Effector memory CD4-positive, alpha-beta T cell (primary cell): ENCODE data around the gene DNM1.

Experiments used
- DNase-seq, 3 donors: peaks; one replicate each; pipeline ENCODE4 v3.0.0-alpha.2; 2020
- H3K27ac ChIP-seq: 2 replicates; pipeline ENCODE4 v1.7.0; 2013; ENCODE audit warnings: mild to moderate bottlenecking, low read length, moderate library complexity; ENCODE audit not compliant: insufficient read depth, poor library complexity, severe bottlenecking
- H3K27me3 ChIP-seq: replicated peaks from 2 replicates; pipeline ENCODE4 v1.7.0; 2013; ENCODE audit warnings: mild to moderate bottlenecking, low read length; ENCODE audit not compliant: insufficient read depth, control insufficient read depth, poor library complexity, severe bottlenecking
- H3K36me3 ChIP-seq: 2 replicates; pipeline ENCODE4 v1.7.0; 2013; ENCODE audit warnings: mild to moderate bottlenecking, low read length, moderate library complexity; ENCODE audit not compliant: control insufficient read depth, insufficient read depth
- H3K4me1 ChIP-seq: 2 replicates; pipeline ENCODE4 v1.7.0; 2013; ENCODE audit warnings: low read length, mild to moderate bottlenecking; ENCODE audit not compliant: control insufficient read depth, insufficient read depth, poor library complexity, severe bottlenecking
- H3K4me3 ChIP-seq: 2 replicates; pipeline ENCODE4 v1.7.0; 2013; ENCODE audit warnings: low read length, low read depth, mild to moderate bottlenecking; ENCODE audit not compliant: insufficient read depth, poor library complexity, severe bottlenecking
- H3K9me3 ChIP-seq: 2 replicates; pipeline ENCODE4 v1.7.0; 2013; ENCODE audit warnings: mild to moderate bottlenecking, low read length, moderate library complexity; ENCODE audit not compliant: control insufficient read depth

DNM1 gene

GRCh38 chr9:128204858-128205257 is 1.7 kb downstream of the DNM1 start:
- Histone ChIP-seq H3K4me3 (no peak overlapping the region), H3K9me3 (no peaks in the 10 kb centered on the region), H3K4me1 (peaks cover 12% of the 10 kb centered on the region), H3K27me3 (peaks cover 11% of the 10 kb centered on the region), H3K36me3 (no peaks in the 10 kb centered on the region), H3K27ac (no peak overlapping the region)
- DNase-seq: no peak

- no peak for DNase-seq
- Histone ChIP-seq H3K4me1 (peaks cover 12% of the 10 kb centered on the region), H3K36me3 (no peaks in the 10 kb centered on the region), H3K9me3 (no peaks in the 10 kb centered on the region), H3K27me3 (peaks cover 11% of the 10 kb centered on the region), H3K4me3 (no peak overlapping the region), H3K27ac (no peak overlapping the region)
Observed at GRCh38 chr9:128205296-128205944, 2.2 kb downstream of the DNM1 start.

DNA sequence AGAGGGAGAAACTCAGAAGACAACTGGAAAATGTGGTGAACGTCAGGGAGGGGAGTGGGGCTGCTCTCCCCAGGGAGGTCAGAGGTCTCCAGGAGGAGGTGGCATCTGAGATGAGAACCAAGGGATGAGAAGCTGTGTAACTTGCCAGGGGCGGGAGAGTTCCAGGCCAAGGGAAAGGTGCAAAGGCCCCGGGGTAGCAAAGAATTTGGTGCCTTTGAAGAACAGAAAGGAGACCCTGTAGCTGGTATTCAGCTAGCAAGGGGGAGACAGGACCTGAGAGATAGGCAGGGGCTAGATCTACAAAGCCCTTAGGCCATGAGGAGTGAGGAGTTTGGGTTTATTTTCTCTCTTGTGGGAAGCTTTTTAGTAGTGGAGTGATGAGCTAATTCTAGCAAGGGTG is 3.3 kb downstream of the DNM1 start:
- Histone ChIP-seq H3K36me3 (no peaks in the 10 kb centered on the region), H3K4me3 (no peak overlapping the region), H3K9me3 (no peaks in the 10 kb centered on the region), H3K27ac (no peak overlapping the region), H3K4me1 (peaks cover 12% of the 10 kb centered on the region), H3K27me3 (peaks cover 11% of the 10 kb centered on the region)
- DNase-seq: no peak

DNA sequence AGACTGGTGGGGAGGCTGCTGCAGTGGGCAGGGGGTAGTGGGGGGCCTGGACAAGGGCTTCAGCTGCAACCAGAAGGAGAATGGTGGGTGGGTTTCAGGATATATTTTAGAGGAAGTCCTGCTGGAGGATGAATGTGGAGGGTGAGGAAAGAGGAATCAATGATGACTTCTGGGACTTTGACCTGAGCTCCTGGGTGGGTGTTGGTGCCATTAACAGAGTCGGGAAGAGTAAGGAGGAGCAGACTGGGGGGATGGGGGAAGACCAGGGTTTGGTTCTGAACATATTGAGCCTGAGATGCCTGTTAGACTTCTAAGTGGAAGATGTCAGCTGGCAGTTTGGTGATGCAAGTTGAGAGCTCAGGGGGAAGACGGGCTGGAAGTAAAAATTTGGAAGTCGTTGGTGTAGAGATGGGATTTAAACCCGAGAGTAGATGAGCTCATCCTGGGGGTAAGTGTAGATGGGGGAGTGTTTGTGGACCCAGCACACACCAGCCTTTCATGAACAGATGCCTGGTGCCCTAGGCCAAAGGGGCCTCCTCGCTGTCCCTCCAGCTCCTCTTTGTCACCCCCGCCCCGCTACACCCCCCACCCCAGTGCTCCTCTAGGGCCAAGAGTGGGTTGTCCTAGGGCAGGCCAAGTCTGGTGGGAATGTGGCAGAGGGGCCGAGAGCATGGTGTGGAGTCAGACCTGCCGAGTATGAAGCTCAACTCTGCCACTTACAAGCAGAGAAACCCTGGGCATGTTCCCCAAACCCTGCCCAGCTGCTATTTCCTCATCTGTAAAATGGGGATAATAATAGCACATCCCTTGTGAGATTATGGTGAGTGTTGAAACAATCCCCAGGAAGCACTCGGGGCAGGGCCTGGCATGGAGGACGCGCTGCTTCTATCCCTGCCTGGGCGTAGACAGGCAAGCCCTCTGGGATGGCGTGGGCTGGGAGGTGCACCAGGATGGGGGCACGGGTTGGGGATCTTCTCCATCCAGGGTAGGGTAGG is 4.0 kb downstream of the DNM1 start:
- no peak for DNase-seq
- Histone ChIP-seq H3K4me3 (no peak overlapping the region), H3K4me1 (peaks cover 12% of the 10 kb centered on the region), H3K9me3 (no peaks in the 10 kb centered on the region), H3K27me3 (peaks cover 11% of the 10 kb centered on the region), H3K36me3 (no peaks in the 10 kb centered on the region), H3K27ac (no peak overlapping the region)

- no peaks in the 10 kb centered on the region for H3K36me3 ChIP-seq
- no peaks in the 10 kb centered on the region for H3K9me3 ChIP-seq
- peaks cover 11% of the 10 kb centered on the region for H3K27me3 ChIP-seq
- H3K4me3 ChIP-seq: no peak overlapping the region
- peaks cover 9% of the 10 kb centered on the region for H3K4me1 ChIP-seq
- DNase-seq: no peak
- no peak overlapping the region for H3K27ac ChIP-seq
Observed at GRCh38 chr9:128208386-128208785, 5.2 kb downstream of the DNM1 start.

DNA sequence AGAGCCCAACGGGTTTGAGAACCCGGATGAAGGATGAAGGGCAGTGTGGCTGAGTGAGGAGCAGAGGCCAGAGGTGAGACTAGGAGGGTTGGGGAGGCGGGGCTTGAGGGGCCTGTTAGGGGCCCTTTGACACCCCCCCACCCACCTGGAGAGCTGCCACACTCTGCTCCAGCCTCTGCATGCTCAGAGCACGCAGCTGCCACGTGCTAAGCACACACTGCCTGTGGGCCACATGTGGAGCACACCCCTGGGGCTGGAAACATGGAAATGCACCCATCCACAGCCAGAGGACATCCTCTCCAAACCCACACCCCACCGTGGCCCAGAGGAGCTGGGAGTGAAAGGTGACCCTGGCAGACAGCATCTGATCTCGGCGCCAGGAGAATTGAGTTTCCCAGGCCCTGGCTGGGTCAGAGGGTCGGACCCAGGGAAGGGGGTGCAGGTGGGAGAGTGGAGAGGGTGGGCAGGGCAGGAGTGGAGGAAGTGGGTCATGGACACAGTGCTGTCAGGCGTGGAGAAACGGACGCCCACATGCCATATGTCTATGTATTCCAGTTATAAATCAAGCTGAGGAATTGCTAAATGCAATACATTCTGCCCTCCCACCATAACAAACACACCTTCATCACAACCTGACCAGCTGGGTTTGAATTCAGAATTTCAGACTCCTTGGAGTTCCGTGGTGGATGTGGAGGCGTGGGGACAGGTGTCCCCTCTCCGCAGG is 5.9 kb downstream of the DNM1 start:
- Histone ChIP-seq H3K4me3 (no peak overlapping the region), H3K4me1 (peaks cover 4% of the 10 kb centered on the region), H3K27ac (no peak overlapping the region), H3K9me3 (no peaks in the 10 kb centered on the region), H3K27me3 (peaks cover 5% of the 10 kb centered on the region), H3K36me3 (no peaks in the 10 kb centered on the region)
- no peak for DNase-seq

- no peak for DNase-seq
- no peak overlapping the region for H3K27ac ChIP-seq
- no peaks in the 10 kb centered on the region for H3K36me3 ChIP-seq
- no peaks in the 10 kb centered on the region for H3K27me3 ChIP-seq
- no peaks in the 10 kb centered on the region for H3K9me3 ChIP-seq
- H3K4me3 ChIP-seq: no peak overlapping the region
- H3K4me1 ChIP-seq: no peaks in the 10 kb centered on the region
Observed at GRCh38 chr9:128211186-128211980, 8.2 kb downstream of the DNM1 start.

DNA sequence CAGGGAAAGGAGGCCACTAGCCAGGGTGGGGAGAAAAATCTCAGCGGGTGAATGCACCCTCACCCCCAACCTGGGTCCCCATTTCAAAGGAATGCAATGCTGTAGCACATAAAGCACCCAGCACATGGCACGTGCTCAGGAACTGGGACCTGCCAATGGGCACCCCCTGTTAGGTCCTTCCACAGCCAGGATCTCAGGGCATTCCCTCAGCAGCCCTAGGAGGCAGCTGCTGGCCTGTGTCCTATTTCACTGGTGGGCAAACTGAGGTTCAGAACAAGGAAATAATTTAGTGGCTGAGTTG is 8.8 kb downstream of the DNM1 start:
- Histone ChIP-seq H3K27me3 (no peaks in the 10 kb centered on the region), H3K4me1 (no peaks in the 10 kb centered on the region), H3K4me3 (no peak overlapping the region), H3K9me3 (no peaks in the 10 kb centered on the region), H3K27ac (no peak overlapping the region), H3K36me3 (no peaks in the 10 kb centered on the region)
- no peak for DNase-seq

DNA sequence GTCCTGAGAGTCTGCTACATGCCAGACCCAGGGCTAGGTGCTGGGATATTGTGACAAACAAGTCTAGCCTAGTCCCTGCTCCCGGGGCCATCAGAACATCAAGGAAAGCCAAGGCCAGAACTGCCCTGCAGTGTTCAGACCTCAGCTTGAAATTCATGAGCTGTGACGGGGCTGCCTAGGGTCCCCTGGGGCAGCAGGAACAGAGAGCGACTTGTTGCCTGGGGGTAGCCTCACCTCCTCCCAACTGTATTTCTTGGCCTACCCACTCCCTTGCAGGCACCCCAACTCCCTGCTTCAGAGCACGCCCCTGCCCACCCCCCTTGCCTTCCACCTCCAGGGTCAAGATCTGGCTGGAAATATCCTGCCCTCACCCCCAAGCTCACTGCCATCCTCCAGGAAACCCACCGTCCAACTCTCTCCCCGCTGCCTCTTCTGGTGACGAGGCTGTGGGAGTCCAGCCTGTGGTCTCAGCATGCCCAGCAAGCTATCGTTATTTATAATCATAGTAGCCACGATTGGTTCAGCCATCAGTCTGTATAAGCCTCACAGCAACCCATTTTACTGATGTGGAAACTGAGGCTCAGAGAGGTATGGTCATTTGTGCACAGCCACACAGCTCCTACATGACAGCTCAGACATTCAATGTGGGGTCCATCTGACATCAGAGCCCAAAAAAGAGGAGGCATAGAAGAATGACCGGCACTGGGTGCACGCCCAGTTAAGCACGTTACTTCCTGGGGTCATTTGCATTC is 10.7 kb downstream of the DNM1 start:
- H3K9me3 ChIP-seq: no peaks in the 10 kb centered on the region
- no peak overlapping the region for H3K4me3 ChIP-seq
- H3K27ac ChIP-seq: no peak overlapping the region
- H3K4me1 ChIP-seq: peaks cover 11% of the 10 kb centered on the region
- H3K27me3 ChIP-seq: no peaks in the 10 kb centered on the region
- no peak for DNase-seq
- H3K36me3 ChIP-seq: no peaks in the 10 kb centered on the region
